Middle frontal gyrus (tissue), 1 donor: Measurements from ENCODE around the gene AKAP9.
A peak's percentile ranks its signal among the peaks of the same experiment; 100 is the strongest.
"Not testable (repeated sequence)": the region's sequence is repeated elsewhere in the genome, so short reads cannot be mapped to it uniquely, and the experiment has no call there.

Experiments used
- DNase-seq: peaks from one replicate; pipeline ENCODE4 v3.0.0-alpha.2; 2015; ENCODE audit warnings: low spot score; ENCODE audit errors: extremely low spot score

Gene AKAP9

DNA sequence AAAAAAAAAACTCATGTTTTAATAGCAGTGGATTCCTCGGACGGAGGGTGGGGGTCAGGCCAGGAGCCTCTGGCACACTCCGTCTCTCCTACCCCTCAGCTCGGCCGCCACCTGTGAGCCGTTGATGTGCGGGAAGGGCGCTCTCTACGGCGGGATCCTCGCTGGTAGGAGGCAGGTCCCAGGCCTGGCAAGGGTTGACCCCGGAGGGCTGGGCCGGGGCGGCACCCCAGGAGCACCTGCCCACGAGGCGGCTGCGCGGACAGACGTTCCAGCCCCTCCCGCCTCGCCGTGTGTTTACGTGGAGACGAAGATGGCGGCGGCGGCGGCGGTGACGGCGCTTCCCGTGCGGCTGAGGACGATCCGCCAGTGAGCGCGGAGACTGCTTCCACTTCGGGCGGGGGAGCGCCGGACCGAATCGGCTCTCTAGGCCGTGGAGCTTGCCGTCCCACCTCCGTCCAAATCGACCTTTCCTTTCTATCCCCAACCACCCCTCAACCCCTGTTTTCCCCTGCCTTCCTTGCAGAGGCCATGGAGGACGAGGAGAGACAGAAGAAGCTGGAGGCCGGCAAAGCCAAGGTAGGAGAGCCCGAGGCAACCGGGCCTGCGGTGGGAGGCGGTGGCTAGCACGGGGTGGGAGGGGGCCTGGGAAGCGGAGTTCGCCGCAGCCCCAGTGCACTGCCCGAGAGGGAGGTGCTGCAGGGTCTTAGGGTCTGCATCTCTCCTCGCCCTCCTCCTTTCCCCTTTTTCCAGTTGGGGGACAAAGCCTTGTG, at the start of gene AKAP9:
Gene AKAP9 (plus strand): TSS at position 291 of the 770 bp plus-strand sequence. CDS start 238 bp downstream, at position 529.
- peak; percentile 77 for DNase-seq

DNA sequence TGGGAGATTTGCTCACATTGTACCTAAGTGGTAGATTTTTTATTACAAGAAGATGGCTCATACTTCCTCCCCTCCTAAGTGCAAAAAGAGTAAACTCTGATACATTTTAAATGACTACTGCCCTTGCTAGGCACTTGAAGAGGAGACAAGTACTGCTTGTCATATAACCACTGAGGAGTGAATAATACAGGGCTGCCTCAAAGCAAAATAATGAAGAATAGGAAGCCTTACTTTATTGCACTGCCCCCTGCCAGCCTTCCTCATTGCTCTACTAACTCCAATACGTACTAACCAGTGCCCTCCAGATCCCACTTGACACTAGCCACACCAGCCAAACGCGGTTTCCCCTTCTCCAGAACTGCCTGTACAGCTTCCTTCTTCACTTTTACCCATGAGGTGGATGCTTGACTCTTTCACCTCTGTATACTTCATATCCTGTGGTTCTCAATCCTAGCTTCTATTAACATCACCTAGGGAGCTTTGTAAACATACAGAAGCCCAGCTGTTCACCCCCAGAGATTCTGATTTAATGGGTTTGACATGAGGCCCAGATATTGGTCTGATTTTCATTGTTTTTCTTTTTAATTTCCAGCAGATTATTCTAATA, 48.5 kb upstream of the AKAP9 start:
- no peak for DNase-seq

DNA sequence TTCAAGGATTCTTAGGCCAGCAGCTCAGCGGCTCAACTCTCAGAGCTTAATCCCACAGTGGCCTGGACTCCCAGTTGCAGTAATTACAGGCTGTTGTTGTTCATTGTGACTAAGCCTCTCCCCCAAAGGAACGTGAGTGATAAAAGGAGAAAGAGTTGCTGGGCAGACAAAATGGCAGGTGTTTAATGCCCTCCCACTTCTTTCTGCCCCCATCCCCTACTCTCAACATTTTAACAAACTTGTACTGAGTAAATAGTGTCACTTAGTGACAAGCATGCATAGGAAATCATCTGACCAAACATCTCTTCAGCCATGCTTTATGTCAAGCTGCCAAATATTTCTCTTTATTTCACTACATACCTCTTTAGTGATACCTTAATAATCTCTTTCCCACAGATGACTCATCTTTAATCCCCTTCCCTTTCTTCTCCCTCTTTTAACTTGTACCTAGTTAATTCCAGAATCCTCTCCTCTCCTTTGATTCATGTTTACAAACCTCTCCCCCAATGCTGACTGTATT, 47.8 kb upstream of the AKAP9 start:
- DNase-seq: no peak

DNA sequence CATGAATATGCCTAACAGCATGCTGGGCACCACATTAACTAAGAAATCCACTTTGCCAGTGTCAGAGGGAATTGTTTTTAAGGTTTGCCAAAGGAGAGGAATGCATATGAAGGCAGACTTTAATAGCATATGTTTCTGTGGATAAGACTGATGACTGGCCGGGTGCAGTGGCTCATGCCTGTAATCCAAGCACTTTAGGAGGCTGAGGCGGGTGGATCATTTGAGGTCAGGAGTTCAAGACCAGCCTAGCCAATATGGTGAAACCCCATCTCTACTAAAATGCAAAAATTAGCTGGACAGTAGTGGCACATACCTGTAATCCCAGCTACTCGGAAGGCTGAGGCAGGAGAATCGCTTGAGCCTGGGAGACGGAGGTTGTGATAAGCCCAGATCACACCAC, 47.0 kb upstream of the AKAP9 start:
- DNase-seq: not testable (repeated sequence)

DNA sequence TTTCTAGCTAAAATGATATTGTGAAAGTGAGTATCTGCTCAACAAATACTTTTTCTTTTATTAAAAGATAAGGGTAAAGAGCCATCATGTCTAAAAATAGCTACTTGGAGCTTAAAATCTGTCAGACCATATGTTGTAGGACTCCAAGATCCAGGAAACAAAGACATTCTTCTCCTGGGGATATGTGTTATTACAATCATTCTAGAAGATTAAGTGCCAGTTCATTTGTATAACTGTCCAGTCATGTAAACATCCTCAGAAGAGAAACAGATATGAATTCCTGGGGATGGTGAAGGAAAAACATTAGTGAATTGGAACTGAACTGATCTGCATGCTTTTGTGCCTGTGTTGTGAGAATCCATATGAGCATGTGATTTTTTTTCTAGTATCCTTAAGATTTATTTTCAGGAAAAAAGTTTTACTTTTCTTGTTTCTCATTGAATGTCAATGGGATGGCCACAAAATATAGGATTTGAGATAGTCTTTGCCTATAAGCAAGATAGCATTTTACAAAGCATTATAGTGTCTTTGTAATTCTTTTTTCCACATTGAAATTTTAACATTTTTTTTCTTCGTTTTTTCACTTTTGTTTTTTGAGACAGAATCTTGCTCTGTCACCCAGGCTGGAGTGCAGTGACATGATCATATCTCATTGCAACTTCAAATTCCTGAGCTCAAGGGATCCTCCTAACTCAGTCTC, 45.7 kb upstream of the AKAP9 start:
- DNase-seq: no peak

DNA sequence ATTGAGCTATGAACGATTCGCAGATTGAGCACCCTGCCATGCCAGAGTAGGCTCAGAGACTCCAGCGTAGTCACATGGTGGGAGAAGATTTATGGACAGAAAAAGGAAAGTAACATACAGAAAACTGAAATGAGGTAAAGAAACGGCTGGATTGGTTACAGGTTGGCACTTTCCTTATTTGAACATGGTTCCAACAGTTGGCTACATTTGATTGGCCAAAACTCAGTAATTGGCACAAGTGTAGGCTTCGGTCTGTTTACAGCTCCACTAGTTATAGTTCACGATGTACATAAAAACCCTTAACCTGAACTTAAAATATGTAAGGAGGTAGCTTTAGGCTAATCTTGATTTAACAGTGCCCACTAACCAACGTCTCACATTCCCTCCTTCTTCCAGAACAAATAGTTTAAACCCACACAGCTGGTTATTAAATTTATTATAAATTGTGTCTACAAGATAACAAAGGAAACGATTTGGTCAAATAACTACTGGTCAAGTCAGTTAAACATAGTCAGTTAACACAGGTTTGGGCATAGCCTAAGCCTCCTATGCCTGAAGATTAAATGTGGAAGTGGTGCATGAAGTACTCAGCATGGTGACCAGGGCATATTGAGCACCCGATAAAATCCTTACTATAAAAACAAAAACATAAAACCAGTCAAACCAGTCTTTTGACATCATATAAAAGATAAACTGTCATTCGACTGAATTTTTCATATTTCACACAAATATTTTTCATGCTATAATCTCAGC, 42.2 kb upstream of the AKAP9 start:
- DNase-seq: no peak

DNA sequence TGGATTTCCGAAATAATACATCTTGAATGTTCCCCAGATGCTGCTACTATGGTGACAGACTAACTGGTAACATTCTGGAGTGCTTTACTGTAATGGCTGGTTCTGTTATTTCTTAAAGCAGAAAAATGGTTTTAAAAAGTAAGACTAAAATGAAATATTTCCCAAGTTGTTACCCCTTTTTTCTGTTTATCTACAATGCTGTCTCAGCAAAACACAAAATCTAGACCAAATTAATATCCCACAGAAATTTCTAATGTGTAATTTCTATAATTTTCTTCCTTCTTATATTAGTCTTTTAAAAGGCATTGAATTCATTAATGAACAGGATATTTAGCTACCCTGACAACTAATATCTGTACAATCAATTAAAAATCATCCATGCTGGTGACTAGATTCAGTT, 41.1 kb upstream of the AKAP9 start:
- DNase-seq: no peak

DNA sequence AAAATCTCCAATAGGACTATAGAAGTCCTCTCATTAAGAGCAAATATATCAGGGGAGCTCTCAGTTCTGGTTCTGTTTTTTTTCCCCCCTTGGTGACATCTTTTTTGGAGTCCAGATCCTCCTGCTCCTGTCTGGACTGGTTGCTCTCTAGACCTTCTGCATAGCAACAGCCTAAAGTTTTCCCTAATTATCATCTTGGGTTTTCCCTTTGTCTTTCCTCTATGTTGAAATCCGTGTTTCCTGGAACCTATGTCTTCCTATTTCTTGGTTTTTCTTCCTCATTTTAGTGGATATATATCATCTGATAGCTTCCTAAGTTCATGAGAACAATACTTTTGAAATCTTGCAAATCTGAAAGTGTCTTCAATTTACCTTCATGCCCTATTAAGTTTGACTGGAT, 30.5 kb upstream of the AKAP9 start:
- DNase-seq: no peak

DNA sequence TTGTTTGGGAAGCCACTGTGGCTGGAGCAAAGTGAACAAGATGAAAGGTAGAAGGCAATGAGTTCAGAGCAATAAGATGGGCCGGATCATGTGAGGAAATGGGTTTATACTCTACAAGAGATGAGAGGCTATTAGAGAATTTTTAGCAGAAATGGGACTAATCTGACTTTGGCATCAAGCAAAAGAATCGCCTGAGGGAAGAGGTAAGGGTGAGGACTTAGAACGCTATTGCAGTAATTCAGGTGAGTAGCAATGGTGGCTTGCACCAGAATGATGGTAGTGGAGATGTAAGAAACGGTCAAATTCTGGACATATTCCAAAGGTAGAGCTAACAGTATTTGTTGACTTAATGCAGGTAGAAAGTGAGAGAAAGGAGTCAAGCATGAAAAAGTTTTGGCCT, 29.5 kb upstream of the AKAP9 start:
- no peak for DNase-seq

DNA sequence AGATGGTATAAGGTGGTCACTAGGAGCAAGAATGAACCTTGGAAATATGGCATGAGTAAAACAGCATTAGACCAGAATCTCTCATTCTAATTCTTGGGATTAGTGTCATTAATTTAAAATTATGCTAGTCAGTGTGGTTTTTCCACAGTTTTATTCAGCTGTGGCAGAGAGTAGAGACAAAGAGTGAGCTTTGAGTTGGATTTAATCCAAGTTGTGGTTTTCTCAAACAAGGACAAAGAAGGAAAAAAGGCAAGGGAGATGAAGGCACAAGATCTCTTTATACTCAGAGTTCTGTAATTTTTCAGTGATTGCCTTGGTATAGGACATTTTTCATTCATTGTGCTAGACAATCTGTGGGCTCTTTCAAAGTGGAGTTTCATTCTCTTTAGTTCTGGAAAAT, 28.2 kb upstream of the AKAP9 start:
- no peak for DNase-seq

DNA sequence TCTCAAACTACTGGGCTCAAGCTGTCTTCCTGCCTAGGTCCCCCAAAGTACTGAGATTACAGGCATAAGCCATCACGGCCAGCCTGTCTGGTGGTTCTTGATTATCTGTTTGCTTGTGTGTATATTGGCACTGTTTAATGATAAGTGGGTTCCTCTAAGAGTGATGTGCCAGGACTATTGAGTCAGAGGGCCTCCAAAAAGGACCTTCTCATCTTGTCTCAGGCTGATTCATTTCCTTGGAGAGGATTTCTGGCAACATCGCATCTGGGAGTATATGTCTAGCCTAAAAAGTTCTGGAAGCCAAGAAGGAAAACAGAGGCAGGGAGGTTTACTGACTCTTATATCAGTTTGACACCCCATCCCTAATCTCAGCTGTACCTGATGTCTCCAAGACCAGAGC, 27.1 kb upstream of the AKAP9 start:
- DNase-seq: no peak

DNA sequence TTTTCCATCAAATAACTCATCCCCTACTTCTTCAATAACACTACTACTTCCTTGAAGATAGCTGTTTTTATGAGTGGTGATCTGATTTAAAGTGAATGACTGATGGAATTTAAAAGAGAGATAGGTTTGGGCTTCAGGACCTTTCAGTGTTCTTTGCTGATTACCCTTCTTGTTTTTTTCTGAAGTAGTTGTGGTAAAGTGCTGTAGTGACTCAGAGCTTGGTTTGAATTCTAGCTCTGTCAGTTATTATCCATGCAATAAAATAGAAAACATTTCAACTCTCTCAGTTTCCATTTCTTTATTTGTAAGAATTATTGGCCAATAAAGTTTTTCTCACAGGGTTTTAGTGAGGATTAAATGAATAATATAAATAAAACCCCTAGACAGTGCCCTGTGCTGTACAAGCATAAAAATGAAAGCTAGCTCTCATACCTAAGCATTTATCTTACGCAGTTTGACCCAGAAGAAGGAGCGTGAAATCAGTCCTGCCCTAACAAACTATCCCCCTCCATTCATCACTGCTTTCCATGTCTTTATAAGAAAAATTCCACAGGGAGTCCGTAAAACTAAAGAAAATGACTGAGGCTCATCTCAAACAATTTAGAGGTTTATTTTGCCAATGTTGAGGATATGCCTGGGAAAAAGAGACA, 25.1 kb upstream of the AKAP9 start:
- DNase-seq: no peak

DNA sequence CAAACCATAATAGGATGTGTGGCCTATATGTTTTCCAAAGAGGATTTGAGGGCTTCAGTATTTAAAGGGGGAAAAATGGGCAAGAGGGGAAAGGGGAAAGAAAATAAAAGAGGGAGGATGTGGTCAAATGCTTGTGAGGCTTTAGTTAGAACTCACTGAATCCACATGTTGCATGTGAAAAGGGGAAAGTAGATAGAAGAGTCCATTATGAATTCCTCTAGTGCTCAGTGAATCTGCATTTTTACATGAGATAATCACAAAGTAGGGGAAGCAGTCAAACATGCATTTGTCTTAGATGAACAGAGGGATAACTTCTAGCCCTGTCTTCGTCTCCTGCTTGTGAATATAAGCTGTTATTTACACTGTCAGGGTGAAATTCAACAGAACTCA, 24.6 kb upstream of the AKAP9 start:
- DNase-seq: no peak

DNA sequence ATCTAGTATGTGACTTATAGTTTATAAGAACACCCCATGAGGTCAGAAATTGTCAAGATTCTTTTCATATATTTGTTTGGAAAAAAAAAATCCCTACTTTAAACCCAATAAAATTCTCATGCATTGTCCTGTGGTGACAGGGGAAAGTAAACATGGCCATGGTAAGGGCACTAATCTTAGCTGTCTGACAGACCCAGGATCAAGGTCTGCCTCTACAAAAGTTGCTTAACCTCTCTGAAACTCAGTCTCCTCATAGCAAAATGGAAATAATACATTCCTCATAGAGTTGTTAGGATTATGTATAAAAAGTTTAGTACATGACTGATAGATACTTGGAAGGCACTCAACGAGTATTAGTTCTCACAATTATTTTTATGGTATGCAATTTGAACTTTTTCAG, 22.3 kb upstream of the AKAP9 start:
- no peak for DNase-seq

DNA sequence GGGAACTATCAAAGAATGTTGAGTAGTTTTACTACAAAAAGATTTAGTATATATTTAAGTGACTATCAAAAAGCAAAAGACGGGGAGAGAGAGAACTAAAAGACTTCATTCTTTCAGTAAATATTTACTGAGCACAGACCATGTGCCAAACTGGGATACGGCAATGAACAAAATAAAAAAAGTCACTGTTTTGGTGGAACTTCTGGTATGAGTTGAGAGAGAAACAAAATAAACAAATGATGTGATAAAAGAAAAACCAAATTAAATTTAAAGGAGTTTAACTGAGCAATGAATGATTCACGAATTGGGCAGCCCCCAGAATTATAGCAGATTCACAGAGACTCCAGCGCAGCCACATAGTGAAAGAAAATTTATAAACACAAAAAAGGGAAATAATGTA, 17.8 kb upstream of the AKAP9 start:
- no peak for DNase-seq

DNA sequence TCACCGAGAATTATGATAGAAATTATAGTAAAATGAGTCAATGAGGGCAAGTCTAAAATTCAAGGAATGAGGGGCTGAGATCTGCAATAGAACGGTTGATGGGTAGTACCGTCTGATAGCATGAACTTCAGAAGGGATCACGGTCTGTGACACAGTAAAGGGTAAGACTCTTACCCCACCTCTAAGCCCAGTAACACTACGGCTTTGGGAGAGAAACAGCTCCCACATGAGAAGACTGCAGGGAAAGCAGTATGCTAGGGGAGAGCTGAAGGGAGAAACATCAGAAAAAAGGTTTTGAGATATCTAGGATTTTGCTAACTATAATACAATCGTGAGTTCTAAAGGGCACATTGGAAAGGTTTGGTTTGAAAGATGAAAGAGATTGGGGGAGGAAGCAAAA, 12.8 kb upstream of the AKAP9 start:
- DNase-seq: no peak

DNA sequence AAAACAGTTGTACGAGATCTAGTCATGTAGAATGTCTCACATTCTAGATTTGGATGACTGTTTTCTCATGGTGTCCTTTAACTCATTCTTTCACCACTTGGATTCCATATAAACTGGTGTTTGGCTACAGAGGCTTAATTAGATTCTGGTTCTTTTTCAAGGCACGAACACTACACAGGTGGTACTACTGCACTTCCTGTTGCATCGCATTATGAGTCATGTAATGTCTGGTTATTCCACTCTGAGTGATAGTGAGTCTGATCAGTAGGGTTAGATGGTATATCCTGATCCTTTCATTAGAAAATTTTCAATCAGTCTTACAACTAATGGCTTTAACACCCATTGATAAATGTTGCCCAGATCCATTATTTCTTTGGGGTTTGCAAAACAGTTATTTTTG, 11.2 kb upstream of the AKAP9 start:
- DNase-seq: no peak

DNA sequence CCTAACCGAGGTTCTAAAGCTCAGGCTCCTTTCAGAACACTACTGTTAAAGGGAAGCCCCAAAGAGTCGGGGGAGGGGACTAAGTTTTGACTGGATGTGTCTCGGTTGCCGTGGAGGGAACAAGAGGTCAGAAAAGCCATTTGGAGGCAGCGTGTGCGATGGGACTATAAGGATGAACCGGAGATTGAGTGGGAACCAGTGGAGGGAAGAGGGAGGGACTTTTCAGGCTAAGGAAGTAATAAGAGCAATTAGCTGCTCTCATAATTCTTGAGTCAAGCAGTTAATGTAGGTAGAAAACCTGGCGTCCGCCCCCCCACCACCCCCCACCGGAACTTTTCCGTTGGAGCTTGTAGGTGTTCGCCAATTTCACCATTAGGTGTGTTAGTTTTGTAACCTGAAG, 491 bp upstream of the AKAP9 start:
- DNase-seq: no peak

DNA sequence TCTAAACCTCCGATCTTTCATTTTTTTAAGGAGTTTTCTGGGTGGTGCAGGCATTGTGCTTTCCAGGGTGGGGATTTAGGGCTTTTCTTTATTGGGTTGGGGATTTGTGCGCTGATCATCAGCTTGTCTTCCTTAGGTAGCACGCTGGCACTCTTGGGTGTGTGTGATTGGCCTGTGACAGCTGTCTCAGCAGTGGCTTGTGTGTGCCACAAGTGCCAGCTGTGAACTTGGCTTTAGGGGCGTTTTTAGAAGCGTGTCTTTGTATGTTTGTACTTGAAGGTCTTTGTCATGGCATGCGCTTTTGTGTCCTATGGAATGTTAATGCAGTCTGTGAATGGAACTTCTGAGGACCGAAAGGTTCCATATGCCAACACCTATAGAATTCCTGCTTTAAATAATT, 788 bp downstream of the AKAP9 start:
- no peak for DNase-seq

DNA sequence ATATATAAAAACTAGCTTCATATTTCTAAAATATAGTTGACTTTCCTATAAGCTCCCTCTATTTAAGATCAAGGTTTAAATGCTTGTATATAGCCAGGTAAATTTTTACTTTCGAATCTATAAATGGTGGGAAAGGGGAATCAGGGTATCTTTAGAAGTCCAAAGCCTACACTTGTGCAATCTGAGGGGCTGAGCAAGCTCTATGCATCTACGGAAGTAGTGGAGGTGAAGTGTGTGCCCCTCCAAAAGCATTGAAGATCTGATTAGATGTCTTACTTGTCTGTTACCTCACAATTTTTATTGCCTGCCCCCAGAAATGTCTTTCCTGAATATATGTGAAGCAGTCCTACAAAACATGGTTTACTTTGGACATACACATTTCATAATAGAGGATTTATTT, 1.6 kb downstream of the AKAP9 start:
- no peak for DNase-seq

DNA sequence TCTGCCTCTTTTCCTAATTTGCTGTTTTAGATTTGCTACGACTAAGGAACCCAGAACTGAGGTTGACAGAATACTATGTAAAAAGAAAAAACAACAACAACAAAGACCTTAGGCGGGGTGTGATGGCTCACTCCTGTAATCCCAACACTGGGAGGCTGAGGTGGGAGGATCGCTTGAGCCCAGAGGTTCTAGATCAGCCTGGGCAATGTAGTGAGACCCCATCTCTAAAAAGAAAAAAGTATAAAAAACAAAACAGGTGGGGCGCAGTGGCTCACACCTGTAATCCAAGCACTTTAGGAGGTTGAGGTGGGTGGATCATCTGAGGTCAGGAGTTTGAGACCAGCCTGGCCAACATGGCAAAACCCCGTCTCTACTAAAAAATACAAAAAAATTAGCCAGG, 4.3 kb downstream of the AKAP9 start:
- DNase-seq: not testable (repeated sequence)
